Measurements from ENCODE around the gene TMEM37.

TMEM37 gene

DNA sequence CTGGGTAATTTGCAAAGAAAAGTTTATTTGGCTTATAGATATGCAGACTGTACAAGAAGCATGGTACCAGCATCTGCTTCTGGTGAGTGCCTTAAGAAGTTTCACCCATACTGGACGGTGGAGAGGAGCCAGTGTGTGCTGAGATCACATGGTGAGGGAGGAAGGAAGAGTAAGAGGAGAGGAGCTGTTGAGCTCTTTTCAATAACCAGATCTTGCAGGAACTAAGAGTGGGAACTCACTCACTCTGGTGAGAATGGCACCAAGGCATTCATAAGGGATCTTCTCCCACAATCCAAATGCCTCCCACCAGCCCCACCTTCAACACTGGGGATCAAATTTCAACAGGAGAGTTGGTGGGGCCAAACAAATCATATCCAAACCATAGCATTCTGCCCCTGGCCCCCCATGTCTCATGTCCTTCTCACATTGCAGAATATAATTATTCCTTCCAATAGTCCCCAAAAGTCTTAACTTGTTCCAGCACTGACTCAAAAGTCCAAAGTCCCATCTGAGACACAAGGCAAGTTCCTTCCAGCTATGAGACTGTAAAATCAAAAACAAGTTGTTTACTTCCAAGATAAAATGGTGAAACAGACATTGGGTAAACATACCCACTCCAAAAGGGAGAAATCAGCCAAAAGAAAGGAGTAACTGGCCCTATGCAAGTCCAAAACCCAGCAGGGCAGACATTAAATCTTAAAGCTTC lies 11.7 kb upstream of the TMEM37 start:
- DNase-seq: no peak

DNA sequence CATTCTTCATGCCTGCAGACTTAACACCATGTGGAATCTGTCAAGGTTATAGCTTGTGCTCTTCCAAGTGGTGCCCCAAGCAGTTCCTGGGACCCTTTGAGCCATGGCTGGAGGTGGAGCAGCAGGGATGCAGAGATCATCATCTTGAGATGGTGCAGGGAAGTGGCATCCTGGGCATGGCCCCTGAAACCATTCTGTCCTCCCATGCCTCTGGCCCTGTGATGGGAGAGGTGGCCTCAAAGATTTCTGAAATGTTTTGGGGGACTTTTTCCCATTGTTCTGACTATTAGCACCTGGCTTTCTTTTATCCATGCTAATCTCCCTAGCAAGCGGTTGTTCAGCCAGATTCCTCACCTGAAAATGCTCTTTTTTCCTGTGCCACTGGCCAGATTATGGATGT lies 10.3 kb upstream of the TMEM37 start:
- DNase-seq: no peak

DNA sequence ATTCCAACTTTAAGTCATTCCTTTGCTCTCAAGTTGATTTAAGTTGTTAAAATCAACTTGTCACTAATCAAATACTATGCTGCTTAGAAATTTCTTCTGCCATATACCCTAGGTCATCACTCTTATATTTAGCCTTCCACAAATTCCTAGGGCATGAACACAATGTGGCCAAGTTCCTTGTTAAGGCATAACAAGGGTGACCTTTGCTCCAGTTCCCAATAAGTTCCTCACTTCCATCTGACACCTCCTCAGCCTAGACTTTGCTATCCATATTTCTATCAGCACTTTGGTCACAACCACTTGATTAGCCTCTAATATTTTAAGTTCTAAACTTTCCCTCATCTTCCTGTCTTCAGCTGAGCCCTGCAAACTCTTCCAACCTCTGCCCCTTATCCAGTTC lies 9.9 kb upstream of the TMEM37 start:
- no peak for DNase-seq

DNA sequence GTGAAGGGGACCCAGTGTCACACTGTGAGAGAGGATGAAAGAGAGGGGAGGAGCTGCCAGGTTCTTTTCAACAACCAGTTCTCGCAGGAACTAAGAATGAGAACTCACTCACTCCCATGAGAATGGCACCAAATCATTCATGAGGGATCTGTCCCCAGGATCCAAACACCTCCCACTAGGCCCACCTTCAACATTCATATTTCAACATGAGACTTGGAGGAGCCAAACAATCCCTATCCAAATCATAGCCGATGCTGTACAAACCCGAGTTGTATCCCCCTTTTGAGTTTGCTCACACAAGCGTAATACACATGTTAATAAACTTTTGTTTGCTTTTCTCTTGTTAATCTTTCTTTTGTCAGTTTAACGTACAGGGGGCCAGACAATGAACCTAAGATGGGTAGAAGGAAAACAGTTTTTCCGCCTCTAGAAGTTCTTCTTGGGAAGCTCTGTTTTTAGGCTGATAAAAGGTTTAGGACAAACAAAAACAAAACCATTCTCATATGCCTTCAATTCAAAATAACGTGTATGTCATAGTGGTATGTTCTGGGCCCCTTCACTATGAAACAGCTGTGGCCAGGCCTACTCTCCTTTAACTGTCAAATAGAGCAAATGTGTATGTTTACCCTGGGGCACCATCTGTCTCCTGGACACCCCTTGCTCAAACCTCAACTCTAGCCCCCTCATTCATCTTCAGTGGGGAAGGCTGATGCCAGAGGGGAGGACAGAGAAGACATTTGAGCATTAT lies 9.1 kb upstream of the TMEM37 start:
- DNase-seq: no peak

DNA sequence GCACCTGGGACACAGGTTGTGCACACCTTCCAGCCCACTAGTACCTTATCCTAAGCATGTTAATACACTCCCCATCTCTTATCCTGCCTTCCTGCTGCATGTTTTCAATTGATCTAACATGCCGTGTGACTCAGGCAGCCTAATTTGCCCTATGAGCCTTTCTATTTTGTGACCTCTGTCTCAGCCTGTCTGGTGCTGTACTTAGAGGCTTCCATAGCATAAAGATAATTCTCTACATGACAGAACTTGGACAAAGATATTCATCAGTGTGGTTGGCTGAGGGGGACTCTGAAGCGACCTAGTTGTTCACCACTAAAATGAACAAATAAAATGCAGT lies 8.6 kb upstream of the TMEM37 start:
- DNase-seq: no peak

DNA sequence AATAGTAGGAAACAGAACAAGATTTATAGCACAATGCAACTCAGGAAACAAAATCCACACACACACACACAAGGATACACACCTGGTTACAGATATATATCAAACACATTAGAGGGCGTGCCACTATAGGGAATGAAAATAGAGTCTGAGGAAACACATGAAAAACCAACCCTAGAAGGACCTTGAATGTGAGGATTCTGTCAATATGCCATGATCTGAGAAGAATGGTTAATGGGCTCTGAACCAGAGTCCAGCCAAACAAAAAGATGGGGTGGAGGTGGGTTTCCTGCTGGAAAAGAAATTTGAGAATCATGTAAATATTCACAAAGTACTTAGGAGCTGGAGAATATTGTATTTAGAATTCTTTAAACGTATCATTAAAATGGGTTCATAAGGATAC lies 7.8 kb upstream of the TMEM37 start:
- no peak for DNase-seq

DNA sequence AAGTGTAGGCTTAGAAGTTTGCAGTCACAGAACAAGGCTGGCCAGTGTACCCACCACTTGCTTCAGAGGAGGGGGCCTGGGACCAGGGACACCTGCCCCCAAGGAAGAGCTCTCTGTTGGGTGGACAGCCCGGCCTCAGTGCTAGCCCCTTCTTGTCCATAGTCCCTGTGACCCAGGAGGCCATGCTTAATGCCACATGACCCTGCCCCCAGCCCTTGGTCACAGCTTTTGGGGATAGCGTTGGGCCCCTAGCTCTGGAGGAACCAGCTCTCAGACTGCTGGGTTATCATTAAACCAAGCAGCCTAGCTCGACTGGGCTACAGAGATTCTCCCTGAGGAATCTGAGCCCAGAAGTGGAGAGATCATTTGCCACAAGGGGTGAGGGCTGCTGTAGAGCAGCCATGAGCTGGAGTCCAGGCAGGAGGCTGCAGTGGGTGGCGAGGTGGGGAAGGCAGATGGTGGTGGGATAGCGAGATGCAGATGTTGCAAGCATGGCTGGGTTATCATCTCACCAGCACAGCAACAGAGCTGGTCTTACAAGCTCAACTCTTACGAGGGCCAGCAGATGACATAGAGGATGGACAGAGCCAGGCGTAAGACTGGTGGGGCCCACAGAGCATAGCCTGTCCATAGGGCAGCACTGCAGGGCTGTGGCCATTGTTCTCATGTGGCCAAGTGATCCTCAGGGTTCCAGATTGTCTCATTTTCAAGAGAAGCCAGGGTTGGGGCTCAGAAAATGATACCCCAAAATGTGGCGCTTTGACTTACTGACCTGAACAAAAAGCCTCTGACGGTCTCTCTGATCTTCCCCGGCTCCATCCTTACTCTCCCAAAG lies 7.2 kb upstream of the TMEM37 start:
- no peak for DNase-seq

DNA sequence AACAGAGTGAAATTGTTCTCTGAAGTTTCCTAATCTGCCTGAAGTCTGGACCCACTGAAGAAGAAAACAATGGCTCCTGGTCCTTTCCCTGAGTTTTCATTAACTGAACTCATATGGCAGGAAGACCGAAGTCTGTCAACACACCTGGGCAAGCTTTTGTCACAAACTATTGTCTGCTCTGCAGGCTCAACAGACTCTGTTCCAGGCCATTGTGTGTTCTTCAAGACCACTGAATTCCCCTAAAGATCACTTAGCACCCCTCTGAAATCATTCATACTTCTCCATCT lies 6.6 kb upstream of the TMEM37 start:
- DNase-seq: no peak

DNA sequence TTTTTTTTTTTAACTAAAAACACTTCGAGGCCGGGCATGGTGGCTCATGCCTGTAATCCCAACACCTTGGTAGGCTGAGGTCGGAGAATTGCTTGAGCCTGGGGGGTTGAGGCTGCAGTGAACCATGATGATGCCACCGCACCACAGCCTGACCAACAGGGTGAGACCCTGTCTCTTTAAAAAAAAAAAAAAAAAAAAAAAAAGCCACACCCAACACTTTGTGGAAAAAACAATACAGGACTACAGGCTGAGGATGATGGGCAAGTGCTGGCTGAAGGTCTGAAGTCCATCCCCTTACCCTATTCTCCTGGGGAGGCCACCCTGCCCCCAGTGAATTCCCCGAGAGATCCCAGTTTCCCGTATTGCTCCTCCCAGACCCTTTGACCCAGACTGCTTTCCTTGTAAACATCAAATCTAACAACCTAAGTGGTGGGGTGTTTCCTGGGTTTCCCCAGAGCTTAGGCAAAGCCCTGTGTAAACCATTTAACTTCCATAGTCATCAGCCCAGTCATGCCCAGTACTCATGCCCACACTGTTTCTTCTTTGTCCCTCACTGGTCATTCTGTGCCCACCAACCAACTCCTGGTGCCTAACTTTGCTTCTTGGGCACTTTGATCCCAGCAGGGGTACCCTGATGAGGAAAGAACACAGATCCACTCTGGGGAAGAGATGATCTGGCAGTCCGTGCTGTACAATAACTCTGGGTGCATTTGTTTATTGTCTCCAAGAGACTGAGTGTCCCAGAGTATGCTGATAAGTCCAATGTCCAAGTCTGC lies 5.8 kb upstream of the TMEM37 start:
- DNase-seq: no peak

DNA sequence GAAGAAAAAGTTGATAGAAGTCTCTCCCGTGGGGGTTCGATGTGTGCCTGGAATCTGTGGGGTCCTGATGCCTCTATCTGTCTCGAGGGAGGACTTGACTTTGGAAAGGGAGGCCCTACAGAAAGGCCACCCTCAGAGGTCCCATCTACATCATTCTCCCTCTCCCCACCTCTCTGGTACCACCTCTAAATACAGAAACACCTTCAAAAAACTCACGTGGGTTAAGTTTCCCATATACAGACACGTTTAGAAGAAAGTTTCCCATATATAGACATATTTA lies 5.3 kb upstream of the TMEM37 start:
- no peak for DNase-seq

DNA sequence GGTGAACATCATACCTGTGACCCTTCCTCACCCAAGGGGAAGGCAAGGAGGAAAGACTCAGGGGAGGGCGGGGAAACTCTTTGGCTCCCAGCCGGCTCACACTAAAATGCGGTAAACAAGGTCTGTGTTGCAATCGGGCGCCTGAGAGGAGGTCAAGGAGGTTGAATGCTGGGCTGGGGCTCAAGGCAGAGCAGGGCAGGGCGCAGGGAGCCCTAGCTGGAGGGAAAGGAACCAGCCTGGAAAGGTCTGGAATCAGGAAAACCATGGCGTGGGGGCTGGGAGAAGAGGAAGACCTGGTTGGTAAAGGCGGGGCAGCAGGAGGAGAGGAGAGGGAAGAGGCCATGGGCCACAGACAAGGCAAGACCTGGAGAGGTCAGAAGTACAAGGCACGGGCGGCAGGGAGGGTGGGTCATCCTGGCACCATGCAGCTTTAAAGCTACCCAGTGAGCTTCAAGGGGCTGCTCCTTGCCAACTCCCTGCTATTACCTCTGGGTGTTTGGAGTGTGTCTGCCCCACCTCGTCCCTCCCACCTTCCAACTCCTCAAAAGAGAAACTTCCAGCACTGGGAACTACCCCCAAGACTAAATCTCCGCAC lies 4.8 kb upstream of the TMEM37 start:
- DNase-seq: no peak

DNA sequence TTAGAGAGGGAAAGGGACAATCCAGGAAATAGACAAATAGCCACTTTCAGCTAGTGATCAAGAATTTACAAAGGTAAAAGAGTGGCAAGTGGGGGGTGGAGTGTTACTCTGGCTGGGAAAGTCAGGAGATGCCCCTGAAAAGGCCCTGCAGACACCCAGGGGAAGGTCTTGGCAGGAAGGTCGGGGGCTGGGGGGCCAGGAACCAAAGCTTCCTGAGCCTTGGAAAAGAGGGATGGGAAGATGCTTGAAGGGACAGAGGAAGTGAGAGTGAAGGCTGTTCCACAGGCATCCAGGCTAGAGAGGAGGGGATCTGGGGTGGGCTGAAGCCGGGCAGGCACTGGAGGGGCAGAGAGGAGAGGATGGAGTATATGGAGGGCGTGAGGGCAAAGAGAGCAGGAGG lies 3.9 kb upstream of the TMEM37 start:
- no peak for DNase-seq

DNA sequence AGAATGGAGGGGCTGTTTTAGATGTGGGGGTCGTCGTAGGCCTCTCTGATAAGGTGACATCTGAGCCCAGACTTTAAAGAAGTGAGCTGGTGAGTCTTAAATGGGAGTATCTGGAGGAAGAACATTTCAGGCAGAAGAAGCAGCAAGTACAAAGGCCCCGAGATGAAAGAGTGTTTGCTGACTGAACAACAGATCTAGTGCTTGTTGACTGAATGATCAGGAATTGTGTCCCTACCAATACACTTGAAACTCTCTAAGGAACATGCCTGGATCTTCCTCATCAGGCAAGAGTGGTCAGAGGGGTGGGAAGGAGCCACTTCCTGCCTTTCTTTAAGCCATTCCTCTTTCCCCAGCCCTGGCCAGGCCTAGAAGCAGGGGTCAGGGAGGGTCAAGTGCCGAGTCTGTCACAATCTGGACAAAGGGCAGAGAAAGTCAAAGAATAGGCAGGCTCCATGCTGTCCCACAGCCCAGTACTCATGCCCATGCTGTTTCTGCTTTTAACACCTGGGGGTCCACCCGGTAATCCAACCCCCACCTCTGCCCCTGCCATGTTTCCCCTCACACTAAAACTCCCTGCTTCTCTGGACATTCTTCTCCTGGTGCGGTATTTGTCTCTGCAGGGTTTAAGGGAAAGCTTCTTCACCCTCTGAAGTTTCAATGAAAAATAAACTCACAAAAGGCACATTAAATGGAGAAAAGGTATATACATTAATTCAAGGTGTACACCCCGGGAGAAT lies 3.0 kb upstream of the TMEM37 start:
- DNase-seq: no peak

DNA sequence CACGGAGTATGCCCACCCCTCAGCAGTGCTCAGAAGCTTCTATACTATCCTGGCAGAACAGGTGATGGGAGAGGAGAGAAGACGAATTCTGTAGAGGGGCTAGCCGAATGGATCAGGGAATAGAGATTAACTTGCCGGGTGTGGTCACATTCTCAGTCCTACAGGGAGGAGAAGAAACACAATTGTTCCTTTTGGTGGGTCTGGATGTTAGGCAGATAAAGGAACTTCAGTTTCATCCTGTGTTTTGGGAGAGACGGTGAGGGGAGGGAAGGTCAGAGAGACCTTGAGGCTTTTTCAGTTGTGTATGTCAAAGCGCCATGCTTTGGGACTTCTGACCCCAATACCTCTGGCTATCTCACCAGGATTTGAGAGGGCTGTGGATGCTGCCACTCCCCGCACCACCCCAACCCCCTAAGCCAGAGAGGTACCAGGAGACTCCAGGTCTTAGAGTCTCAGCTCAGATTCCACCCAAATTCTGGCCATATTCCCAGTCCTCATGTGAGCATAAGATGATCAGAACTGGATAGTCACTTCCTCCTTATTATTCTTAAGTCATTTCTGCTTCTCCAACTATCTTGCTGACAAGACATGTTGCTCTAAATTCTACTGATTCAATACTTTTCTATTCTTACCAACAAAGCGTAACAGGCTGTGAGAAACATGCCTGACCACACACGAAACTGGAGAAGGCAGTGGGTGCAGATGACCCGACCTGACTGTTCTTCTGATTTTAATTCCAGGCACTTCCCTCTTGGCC lies 2.3 kb upstream of the TMEM37 start:
- no peak for DNase-seq

DNA sequence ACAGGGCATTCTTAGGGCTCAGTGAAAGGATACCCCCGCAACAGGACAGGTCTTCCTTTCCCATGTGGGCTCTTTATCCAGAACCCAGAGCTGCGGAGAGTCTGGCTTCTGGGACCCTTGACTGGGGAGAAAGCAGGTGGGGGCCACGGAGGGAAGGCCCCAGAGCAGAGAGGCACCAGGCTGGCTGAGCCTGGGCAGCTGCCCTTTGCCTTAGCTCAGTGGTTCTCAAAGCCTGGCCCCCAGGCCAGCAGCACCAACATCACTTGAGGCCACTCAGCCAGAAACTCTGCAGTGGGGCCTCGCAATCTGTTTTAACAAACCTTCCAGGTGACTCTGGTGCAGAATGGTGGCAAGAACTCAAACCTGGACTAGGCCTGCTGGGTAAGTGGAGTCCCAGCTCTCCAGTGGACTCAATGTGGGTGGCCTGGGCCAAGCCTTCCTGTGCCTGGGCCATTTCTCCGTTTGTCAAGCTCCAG lies 1.6 kb upstream of the TMEM37 start:
- no peak for DNase-seq

DNA sequence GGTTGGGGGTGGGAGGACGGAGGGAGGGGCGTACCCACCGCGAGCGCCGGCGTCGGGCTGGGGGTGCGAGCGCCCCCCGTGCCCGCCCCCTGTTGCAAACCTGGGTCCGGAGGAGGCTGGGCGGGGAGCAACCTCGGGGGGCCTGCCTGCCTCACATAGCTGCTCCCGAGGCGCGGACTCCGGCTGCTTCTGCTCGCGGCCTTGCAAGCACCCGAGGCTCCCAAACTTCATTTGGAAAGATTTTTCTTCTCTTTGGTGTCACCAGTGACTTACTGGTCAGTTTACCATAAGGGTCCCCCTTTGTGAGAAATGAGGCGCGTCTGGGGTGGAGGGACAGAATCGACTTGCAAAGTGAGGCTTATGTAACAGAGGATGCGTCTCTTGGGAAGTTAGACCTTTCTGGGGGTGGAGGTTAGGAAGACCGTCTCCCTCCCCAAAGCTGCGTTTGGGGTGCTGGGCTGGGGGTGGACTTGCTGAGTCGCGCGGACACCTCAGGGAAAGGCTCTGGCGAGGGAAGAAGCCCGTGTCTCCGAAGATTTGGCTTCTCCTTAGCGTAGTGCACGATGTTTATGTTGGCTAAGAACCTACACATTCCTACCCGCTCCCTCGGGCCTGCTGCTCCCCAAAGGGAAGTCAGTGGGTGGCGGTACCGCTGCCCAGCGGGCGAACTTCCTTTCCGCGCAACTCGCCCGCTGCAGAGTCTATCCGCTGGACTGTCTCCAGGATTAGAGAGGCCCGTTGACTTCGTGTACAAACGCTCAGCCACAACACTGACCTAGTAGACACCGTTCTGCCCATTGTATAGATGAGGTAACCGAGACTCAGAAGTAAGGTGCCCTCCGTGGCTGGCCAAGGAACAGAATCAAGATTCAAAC lies 559 bp downstream of the TMEM37 start:
- no peak for DNase-seq

DNA sequence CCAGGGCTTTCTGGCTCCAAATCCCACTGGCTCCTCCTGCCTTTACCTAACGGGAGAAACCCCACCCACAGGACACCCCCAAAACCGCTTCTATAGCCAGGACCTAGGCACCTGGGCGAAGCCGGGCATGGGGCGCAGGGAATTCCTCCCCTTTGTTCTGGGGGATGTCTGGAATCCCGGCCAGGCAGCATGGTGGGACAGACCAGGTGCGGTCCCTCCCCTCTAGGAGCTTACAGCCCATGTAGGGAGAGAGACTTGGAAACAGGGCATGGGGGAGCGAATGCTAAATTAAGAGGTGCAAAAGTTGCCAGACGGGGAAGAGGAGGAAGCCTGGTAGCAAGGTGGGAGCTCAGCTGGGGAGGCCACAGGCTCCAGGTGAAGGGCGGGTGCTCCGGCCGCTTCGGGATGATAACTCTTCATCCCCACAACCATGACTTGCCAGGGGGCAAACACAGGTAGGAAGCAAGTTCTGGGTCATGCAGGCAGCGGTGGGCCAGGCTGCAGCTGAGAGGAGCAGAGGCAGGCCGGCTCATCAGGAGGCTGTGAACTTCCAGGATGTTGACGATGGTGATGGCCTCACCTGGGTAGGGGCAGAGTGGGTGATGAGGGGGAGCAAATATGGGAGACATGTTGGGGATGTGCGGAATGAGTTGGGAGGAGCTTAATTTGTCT lies 1.3 kb downstream of the TMEM37 start:
- no peak for DNase-seq

DNA sequence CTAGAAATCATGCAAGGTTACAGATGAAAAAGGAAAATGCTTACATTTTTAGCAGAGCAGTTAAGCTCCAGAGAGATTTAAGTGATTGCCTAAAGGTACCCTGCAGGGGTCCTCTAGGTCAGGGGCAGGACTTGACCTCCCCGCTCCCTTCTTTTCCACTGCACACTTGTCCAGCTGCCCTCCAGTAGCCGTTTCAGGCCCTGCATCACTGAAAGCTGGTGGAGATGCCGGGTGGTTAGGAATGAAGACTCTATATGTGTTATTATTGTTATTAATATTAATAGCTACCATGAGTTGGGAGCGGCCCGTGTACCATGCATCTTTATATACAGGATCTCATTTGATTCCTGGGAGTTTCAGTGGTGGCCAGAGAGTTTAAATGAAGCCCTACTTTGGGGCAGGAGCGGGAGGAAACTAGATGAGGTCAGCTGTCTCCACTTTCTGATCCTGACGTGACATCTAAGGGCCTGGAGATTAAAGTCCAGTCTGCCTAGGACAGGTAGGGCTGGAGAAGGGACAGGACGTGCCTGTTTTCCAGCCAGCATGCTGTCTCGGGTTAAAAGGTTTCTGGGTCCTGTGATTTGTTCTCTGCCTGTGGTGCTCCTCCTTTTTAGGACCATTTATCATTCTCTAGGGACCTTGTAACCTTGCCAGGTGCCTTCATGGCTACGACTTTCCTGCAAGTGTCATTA lies 2.1 kb downstream of the TMEM37 start:
- no peak for DNase-seq

DNA sequence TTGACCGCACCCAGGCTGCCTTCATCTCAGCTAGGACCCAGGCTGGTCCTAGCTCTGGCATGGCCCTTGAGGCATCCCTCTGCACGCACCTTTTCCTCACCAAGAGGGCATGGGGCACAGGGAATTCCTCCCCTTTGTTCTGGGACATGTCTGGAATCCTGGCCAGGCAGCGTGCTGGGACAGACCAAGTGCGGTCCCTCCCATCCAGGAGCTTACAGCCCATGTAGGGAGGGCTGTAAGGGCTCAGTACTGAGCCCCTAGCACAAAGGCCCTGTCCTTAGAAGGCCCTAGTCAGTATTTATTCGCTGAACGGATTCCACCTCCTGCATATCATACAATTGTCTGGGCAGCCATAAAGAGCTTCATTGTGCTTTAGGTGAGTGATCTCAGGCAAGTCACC lies 3.0 kb downstream of the TMEM37 start:
- no peak for DNase-seq
